HL-60 (cell line): ENCODE results near the gene DBNDD2.

Experiments
- DNase-seq, 2 experiments: peaks; one replicate each; pipeline ENCODE4 v3.0.0-alpha.2; 2010 to 2020; ENCODE audit warnings: low read depth in 1 of 2, low spot score in 1 of 2
- H3K27ac ChIP-seq: fragments of 250-450 bp; sonication (Bioruptor Pico); replicated peaks from 2 replicates; pipeline ENCODE4 v1.5.1; 2020; ENCODE audit warnings: mild to moderate bottlenecking, moderate library complexity
- H3K27me3 ChIP-seq: fragments of 250-450 bp; sonication (Bioruptor Pico); 2 replicates; pipeline ENCODE4 v1.5.1; 2021; ENCODE audit warnings: mild to moderate bottlenecking, moderate library complexity; ENCODE audit not compliant: insufficient read depth, poor library complexity, severe bottlenecking
- H3K4me3 ChIP-seq: replicated peaks from 2 replicates; pipeline ENCODE4 v1.5.1; 2011; ENCODE audit warnings: mild to moderate bottlenecking, control low read depth, low read length; ENCODE audit not compliant: insufficient read depth
- CTCF ChIP-seq: IDR thresholded peaks from one replicate; pipeline ENCODE4 v1.5.1; 2011; ENCODE audit warnings: low read length, control low read depth, inconsistent platforms; ENCODE audit not compliant: insufficient read depth
- GABPA ChIP-seq: IDR thresholded peaks from 2 replicates; pipeline ENCODE4 v1.6.1; 2012; ENCODE audit warnings: low read depth
- POLR2AphosphoS5 ChIP-seq: IDR thresholded peaks from 2 replicates; pipeline ENCODE4 v1.6.1; 2012; ENCODE audit warnings: low read depth
- REST ChIP-seq: IDR thresholded peaks from 2 replicates; pipeline ENCODE4 v1.6.1; 2012; ENCODE audit warnings: low read depth; ENCODE audit not compliant: insufficient replicate concordance
- SPI1 ChIP-seq: IDR thresholded peaks from 2 replicates; pipeline ENCODE4 v1.6.1; 2012; ENCODE audit warnings: low read depth, mild to moderate bottlenecking, borderline replicate concordance

DBNDD2 gene

DNA sequence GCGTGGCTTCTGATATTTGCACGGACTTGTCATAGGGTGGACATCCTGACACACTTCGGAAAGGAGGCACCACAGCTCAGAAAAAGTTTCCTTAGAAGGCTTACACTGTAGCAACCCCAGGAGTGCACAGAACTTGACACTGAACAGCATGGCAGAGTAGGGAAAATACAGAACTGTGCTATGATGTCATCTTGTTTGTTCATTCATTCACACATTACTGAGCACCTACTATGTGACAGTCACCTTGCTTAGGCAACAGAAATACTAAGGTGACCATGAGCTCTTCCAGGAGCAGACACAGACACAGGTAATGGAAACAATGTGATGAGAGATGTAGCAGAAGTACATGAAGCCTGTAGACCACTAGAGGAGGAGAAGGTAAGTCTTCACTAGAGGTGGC is 5.4 kb downstream of the DBNDD2 start:
- no peak for DNase-seq
- Histone ChIP-seq H3K27ac (no peak overlapping the region), H3K27me3 (no peaks in the 10 kb centered on the region), H3K4me3 (no peak overlapping the region)
- TF ChIP-seq CTCF = no peak
- TF ChIP-seq SPI1 = no peak
- no peak for TF ChIP-seq GABPA

- TF ChIP-seq POLR2AphosphoS5 (peak; percentile 95), REST (peak; percentile 33), GABPA (peak; percentile 84), CTCF (no peak), SPI1 (peak; percentile 66; the same call in 1 of the 2 replicates)
- peak within 1 kb of the TSS; percentile 95 for H3K4me3 ChIP-seq
These were observed 7.9 kb downstream of the DBNDD2 start, which contains the start of gene PIGT for GRCh38 chr20:45415822-45416637. TSS of gene PIGT (plus strand) at chr20:45416141. CDS start at chr20:45416157, 16 bp downstream.

DNA sequence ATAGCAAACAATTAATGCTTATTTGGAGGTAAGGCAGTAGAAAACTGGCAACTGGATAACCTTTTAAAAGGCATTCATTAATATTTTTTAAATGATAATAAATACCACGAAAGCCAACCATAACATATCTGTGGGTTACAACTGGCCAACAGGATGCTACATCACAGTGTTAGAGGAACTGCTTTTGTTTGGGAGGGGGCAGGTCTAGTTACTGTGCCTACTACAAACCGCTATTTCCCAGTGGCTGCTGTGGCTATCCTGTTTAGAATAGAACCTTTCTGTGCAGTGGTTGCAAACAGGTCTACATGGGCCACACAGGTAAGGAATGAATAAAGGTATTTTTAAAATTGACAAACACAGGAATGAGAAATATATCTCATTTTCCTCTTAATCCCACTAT is 8.8 kb downstream of the DBNDD2 start:
- peak in 1 of 2 experiments; percentile 69 for DNase-seq
- TF ChIP-seq POLR2AphosphoS5 = no peak
- no peak for TF ChIP-seq GABPA
- peak; percentile 62; the same call in 1 of the 2 replicates for TF ChIP-seq SPI1
- H3K27me3 ChIP-seq = no peaks in the 10 kb centered on the region
- peak overlapping the region; percentile 95 for H3K4me3 ChIP-seq
- H3K27ac ChIP-seq = peak overlapping the region; percentile 88

More at GRCh38 chr20:45415822-45416637, 7.9 kb downstream of the DBNDD2 start, which contains the start of gene PIGT:
- peak within 1 kb of the TSS; percentile 88 for H3K27ac ChIP-seq
- H3K27me3 ChIP-seq = no peaks in the 10 kb centered on the region
- peak; percentile 65 to 91 for DNase-seq

GRCh38 chr20:45419188-45420091 is 11.4 kb downstream of the DBNDD2 start:
- H3K27ac ChIP-seq = no peak overlapping the region
- no peaks in the 10 kb centered on the region for H3K27me3 ChIP-seq
- TF ChIP-seq GABPA = no peak
- no peak for TF ChIP-seq CTCF
- no peak for TF ChIP-seq POLR2AphosphoS5
- no peak for DNase-seq
- no peak overlapping the region for H3K4me3 ChIP-seq
